SK-N-MC (cell line): ENCODE results near the gene TBX3.

Experiments
- EZH2 ChIP-seq: fragments of 200-600 bp; sonication (generic); IDR thresholded peaks from one replicate; pipeline ENCODE4 v1.6.1; 2017; ENCODE audit warnings: antibody characterized with exemption
- POLR2AphosphoS5 ChIP-seq: IDR thresholded peaks from 2 replicates; pipeline ENCODE4 v1.6.1; 2012; ENCODE audit warnings: mild to moderate bottlenecking, low read depth, low read length, borderline replicate concordance

- TF ChIP-seq POLR2AphosphoS5 (no peak), EZH2 (no peak)
These were observed 3.3 kb downstream of the TBX3 start for GRCh38 chr12:114680604-114681069.
